Activated B cell treated with CpG ODN at 0.5 μM for 24 hours (primary cell): ENCODE data around the gene ANGPTL8. TPM values are rescaled to one million over a fixed set of nuclear protein-coding genes. Genes with fewer than 3 reads are reported as not detected.

Experiments
- ATAC-seq: fragments of 200-7000 bp; cut with Tn5 transposase; one replicate; pipeline ENCODE4 v1.10.0; 2021; ENCODE audit warnings: low read depth, mild to moderate bottlenecking, moderate library complexity
- CTCF ChIA-PET: fragments of 350-600 bp; sonication (Branson Sonifier 250); formaldehyde crosslinking; loops from one replicate; lab custom pipeline; 2021; ENCODE audit warnings: antibody characterized with exemption; lab: Charles Lee
- POLR2A ChIA-PET: fragments of 350-600 bp; sonication (Branson Sonifier 250); formaldehyde crosslinking; loops from one replicate; lab custom pipeline; 2021; ENCODE audit warnings: antibody characterized with exemption; lab: Charles Lee
- DNase-seq: peaks from one replicate; pipeline ENCODE4 v3.0.0; 2022
- H3K27ac Mint-ChIP-seq: one replicate; pipeline ENCODE4 v1.8.0; 2020; ENCODE audit warnings: mixed read lengths
- H3K27me3 Mint-ChIP-seq: one replicate; pipeline ENCODE4 v1.8.0; 2021; ENCODE audit warnings: mixed read lengths
- H3K36me3 Mint-ChIP-seq: one replicate; pipeline ENCODE4 v1.8.0; 2021; ENCODE audit warnings: low read depth, mixed read lengths
- H3K4me1 Mint-ChIP-seq: one replicate; pipeline ENCODE4 v1.8.0; 2021; ENCODE audit warnings: mixed read lengths
- H3K4me3 Mint-ChIP-seq: one replicate; pipeline ENCODE4 v1.8.0; 2020; ENCODE audit warnings: mild to moderate bottlenecking, mixed read lengths
- H3K9me3 Mint-ChIP-seq: one replicate; pipeline ENCODE4 v1.8.0; 2020; ENCODE audit warnings: mixed read lengths
- intact Hi-C: fragments of 100-400 bp; cut with micrococcal nuclease; formaldehyde crosslinking; loops from one replicate; pipeline ENCODE4 v1.15.1; 2024
- total RNA-seq: library from RNA; stranded (reverse); gene quantifications from 2 replicates; pipeline ENCODE4 v1.2.3, GENCODE V29; 2022
- TF ChIP-seq, protein P1 (sequence below): fragments of 200-600 bp; IDR thresholded peaks from one replicate; pipeline ENCODE4 v1.8.0; 2022; ENCODE audit warnings: antibody characterized with exemption, mild to moderate bottlenecking

ANGPTL8 gene
- total RNA-seq, 1 donor from 2014 or later: not detected

DNA sequence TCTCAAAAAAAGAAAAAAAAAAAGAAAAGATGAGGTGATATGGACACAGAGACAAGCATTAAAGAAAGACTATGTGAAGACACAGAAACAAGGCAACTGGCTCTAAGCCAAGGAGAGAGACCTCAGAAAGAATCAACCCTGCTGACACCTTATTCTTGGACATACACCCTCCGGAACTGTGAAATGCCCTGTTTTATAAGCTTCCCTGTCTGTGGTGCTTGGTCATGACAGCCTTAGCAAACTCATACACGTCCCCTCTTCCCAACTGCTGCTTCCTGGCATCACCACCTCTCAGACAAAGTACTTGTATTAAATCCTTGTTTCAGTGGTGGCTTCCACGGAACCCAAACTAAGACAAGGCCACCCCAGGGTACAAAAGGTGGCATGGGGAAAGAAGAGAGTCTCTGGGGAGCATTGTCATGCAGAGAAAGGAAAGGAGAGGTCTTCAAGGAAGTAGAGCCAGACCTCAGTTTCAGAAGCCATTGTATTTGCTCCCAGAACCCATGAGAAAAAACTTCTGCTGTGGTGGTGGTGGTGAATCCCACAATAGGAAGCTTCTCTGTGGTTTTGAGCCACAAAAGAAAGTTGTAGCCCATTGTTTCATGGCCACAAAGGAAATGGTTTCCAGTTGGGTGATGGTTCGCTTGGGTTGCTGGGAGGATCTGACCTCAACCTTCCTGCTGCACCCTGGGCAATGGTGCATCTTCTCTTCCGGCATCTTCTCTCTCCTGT lies 40.3 kb downstream of the ANGPTL8 start:
- H3K36me3 Mint-ChIP-seq: no peaks in the 10 kb centered on the region
- H3K9me3 Mint-ChIP-seq: peaks cover 2% of the 10 kb centered on the region
- ATAC-seq: no peak
- DNase-seq: no peak
- intact Hi-C loops: no loop called here
- H3K4me3 Mint-ChIP-seq: no peak overlapping the region
- peaks cover 23% of the 10 kb centered on the region for H3K27me3 Mint-ChIP-seq
- CTCF ChIA-PET: no interaction called here
- peaks cover 6% of the 10 kb centered on the region for H3K4me1 Mint-ChIP-seq
- POLR2A ChIA-PET: interaction anchor here (0.7 kb wide), 2 partner anchors 159 to 468 kb away, joined by 3 to 13 read pairs; no protein-coding TSS in a partner anchor
- H3K27ac Mint-ChIP-seq: no peak overlapping the region
- TF ChIP-seq, protein P1, sequence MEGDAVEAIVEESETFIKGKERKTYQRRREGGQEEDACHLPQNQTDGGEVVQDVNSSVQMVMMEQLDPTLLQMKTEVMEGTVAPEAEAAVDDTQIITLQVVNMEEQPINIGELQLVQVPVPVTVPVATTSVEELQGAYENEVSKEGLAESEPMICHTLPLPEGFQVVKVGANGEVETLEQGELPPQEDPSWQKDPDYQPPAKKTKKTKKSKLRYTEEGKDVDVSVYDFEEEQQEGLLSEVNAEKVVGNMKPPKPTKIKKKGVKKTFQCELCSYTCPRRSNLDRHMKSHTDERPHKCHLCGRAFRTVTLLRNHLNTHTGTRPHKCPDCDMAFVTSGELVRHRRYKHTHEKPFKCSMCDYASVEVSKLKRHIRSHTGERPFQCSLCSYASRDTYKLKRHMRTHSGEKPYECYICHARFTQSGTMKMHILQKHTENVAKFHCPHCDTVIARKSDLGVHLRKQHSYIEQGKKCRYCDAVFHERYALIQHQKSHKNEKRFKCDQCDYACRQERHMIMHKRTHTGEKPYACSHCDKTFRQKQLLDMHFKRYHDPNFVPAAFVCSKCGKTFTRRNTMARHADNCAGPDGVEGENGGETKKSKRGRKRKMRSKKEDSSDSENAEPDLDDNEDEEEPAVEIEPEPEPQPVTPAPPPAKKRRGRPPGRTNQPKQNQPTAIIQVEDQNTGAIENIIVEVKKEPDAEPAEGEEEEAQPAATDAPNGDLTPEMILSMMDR: no peak

DNA sequence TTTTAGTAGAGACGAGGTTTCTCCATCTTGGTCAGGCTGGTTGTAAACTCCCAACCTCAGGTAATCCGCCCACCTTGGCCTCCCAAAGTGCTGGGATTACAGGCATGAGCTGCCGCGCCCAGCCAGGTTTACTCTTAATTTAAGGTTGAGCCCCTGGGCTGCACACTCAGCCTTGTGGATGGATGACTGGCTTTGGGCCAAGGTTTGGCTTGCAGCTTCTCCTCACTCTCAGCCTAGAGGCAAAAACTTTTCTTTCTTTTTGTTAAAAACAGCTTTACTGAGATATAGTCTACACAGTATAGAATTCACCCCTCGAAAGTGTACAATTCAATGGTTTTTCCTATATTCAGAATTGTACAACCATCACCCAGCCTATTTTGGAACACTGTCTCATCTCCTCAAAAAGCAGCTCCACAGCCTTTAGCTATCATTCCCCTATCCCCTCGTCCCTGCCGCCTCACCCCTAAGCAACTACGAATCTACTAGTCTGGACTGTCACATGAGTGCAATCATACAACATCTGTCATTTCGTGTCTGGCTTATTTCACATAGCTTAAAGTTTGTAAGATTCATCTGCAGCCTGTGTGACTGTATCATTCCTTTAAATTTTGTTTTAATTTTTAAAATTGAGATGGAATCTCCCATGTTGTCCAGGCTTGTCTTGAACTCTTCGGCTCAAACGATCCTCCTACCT lies 42.1 kb downstream of the ANGPTL8 start:
- CTCF ChIA-PET: no interaction called here
- TF ChIP-seq, protein P1: no peak
- Mint-ChIP-seq H3K27me3 (peaks cover 16% of the 10 kb centered on the region), H3K4me3 (no peak overlapping the region), H3K27ac (no peak overlapping the region), H3K36me3 (no peaks in the 10 kb centered on the region), H3K4me1 (peaks cover 6% of the 10 kb centered on the region), H3K9me3 (peaks cover 2% of the 10 kb centered on the region)
- POLR2A ChIA-PET: interaction anchor here (0.7 kb wide), 1 partner anchor 209 kb away, joined by 7 read pairs; no protein-coding TSS in a partner anchor
- intact Hi-C loops: no loop called here
- DNase-seq: no peak
- no peak for ATAC-seq

DNA sequence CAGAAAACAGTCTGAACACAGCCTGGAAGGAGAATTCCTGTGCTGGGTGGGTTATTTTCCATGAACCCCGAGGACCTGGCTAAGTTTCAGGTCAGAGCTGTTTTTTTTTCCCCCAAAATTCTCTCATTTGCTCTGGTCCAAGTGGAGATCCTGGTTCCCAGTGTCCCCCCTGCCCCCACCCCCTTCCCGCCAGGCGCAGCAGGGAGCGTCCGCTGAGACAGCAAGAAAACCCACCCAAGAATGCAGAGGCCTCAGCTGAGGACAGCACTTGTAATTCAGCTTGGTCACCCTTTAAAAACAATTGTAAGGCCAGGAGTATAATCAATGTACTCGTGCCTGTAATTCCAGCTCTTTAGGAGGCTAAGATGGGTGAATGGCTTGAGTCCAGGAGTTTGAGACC lies 45.1 kb downstream of the ANGPTL8 start:
- no peaks in the 10 kb centered on the region for H3K36me3 Mint-ChIP-seq
- CTCF ChIA-PET: no interaction called here
- peaks cover 2% of the 10 kb centered on the region for H3K9me3 Mint-ChIP-seq
- intact Hi-C loops: no loop called here
- POLR2A ChIA-PET: no interaction called here
- no peak for DNase-seq
- H3K4me3 Mint-ChIP-seq: no peak overlapping the region
- H3K27ac Mint-ChIP-seq: no peak overlapping the region
- ATAC-seq: no peak
- TF ChIP-seq, protein P1: no peak
- peaks cover 6% of the 10 kb centered on the region for H3K27me3 Mint-ChIP-seq
- peaks cover 5% of the 10 kb centered on the region for H3K4me1 Mint-ChIP-seq

DNA sequence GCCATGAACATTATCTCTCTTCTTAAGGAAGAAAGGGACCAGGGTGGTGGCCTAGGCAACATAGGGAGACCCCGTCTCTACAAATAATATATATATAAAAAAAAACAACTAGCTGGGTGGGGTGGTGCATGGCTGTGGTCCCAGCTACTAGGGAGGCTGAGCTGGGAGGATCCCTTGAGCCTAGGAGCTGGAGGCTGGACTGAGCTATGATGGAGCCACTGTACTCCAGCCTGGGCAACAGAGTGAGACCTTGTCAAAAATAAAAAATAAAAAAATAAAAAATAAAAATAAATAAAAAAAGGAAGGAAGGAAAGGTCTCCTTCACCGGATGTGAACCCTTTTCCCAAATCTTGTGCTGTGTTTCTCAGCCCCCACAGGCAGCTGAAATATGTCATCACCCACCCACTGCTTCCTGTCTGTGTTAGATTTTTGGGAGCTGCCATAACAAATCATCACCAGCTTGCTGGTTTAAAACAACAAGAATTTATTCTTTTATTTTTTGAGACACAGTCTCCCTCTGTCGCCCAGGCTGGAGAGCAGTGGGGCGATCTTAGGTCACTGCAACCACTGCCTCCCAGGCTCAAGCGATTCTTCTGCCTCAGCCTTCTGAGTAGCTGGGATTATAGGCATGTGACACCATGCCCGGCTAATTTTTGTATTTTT lies 47.0 kb downstream of the ANGPTL8 start:
- Mint-ChIP-seq H3K4me3 (no peak overlapping the region), H3K27ac (no peak overlapping the region), H3K9me3 (no peaks in the 10 kb centered on the region), H3K27me3 (peaks cover 3% of the 10 kb centered on the region), H3K36me3 (no peaks in the 10 kb centered on the region), H3K4me1 (no peaks in the 10 kb centered on the region)
- ATAC-seq (no peak), DNase-seq (no peak)
- ChIA-PET POLR2A (no interaction called here), CTCF (no interaction called here)
- intact Hi-C loops: no loop called here
- TF ChIP-seq, protein P1: no peak

- H3K9me3 Mint-ChIP-seq: no peaks in the 10 kb centered on the region
- H3K4me1 Mint-ChIP-seq: no peaks in the 10 kb centered on the region
- TF ChIP-seq, protein P1: no peak
- no peak for ATAC-seq
- H3K4me3 Mint-ChIP-seq: no peak overlapping the region
- ChIA-PET POLR2A (no interaction called here), CTCF (no interaction called here)
- no peaks in the 10 kb centered on the region for H3K36me3 Mint-ChIP-seq
- peaks cover 5% of the 10 kb centered on the region for H3K27me3 Mint-ChIP-seq
- intact Hi-C loops: no loop called here
- H3K27ac Mint-ChIP-seq: no peak overlapping the region
- no peak for DNase-seq
Measured at GRCh38 chr19:11288349-11288748, 48.9 kb downstream of the ANGPTL8 start.
